Measurements from ENCODE around the gene CLDN4.
"Not testable (repeated sequence)": the region's sequence is repeated elsewhere in the genome, so short reads cannot be mapped to it uniquely, and the experiment has no call there.

Gene CLDN4

GRCh38 chr7:73844131-73844547, 13.3 kb downstream of the CLDN4 start:
- DNase-seq = no peak

- no peak for DNase-seq
Observed at GRCh38 chr7:73844848-73845460, 14.2 kb downstream of the CLDN4 start.

- not testable (repeated sequence) for DNase-seq
Observed at GRCh38 chr7:73845701-73846195, 15.0 kb downstream of the CLDN4 start.

- no peak for DNase-seq
Observed at GRCh38 chr7:73847941-73848723, 17.3 kb downstream of the CLDN4 start.

GRCh38 chr7:73850781-73851207, 20.0 kb downstream of the CLDN4 start:
- no peak for DNase-seq

GRCh38 chr7:73851410-73852338, 20.9 kb downstream of the CLDN4 start:
- DNase-seq = no peak

- DNase-seq = no peak
Observed at GRCh38 chr7:73852500-73852899, 21.7 kb downstream of the CLDN4 start.

GRCh38 chr7:73856941-73857340, 26.1 kb downstream of the CLDN4 start:
- DNase-seq = no peak

GRCh38 chr7:73858807-73859206, 28.0 kb downstream of the CLDN4 start:
- no peak for DNase-seq

GRCh38 chr7:73860859-73861258, 30.1 kb downstream of the CLDN4 start, which contains the start of gene TMEM270:
TMEM270 (plus strand) TSS chr7:73861159; CDS start chr7:73861195, 36 bp downstream.
- DNase-seq = no peak

GRCh38 chr7:73861305-73861704, 30.5 kb downstream of the CLDN4 start:
- no peak for DNase-seq

GRCh38 chr7:73864981-73865711, 34.4 kb downstream of the CLDN4 start:
- no peak for DNase-seq

- DNase-seq = no peak
Observed at GRCh38 chr7:73865738-73866445, 35.1 kb downstream of the CLDN4 start.

- DNase-seq = no peak
Observed at GRCh38 chr7:73866446-73866767, 35.6 kb downstream of the CLDN4 start.

GRCh38 chr7:73869011-73869798, 38.4 kb downstream of the CLDN4 start:
- DNase-seq = no peak

GRCh38 chr7:73870041-73870492, 39.3 kb downstream of the CLDN4 start:
- no peak for DNase-seq

- no peak for DNase-seq
Observed at GRCh38 chr7:73871163-73872011, 40.6 kb downstream of the CLDN4 start.

- no peak for DNase-seq
Observed at GRCh38 chr7:73872056-73872908, 41.5 kb downstream of the CLDN4 start.

GRCh38 chr7:73876361-73876760, 45.6 kb downstream of the CLDN4 start:
- no peak for DNase-seq

Measured in activated CD4-positive, CD25-positive, alpha-beta regulatory T cell treated with anti-CD3 and anti-CD28 coated beads, Interleukin-2, amount 50 U/mL, for 72 hours (primary cell).